ENCODE results near the gene ZSCAN10.

The ZSCAN10 gene

DNA sequence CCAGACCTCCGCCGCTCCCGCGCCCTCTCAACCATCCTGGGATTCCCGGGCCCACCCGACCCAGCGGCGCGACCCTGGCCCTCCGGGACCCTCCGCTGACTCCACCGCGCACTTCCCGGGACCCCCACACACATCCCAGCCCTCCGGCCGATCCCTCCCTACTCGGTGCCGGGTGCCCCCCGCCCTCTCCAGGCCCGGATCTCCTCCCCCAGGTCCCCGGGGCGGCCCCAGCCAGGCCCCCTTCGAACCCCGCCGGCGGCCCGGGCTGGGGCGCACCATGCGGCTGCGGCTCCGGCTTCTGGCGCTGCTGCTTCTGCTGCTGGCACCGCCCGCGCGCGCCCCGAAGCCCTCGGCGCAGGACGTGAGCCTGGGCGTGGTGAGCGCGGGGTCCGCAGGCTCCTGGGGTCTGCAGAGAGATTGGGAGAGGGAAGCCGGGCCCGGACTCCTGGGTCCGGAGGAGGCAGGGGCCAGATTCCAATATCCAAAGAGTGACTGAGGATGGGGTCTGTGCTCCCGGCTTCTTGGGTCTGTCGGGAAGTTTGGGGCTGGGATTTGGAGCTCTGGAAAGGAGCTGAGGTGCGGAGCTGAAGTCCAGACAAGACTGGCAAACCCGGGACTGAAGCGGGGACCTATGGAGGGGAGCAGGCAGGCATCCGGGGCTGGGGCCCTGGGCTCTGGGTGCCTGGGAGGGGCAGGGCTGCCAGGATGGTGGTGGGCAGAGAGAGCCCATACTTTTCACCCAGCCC lies 52.3 kb downstream of the ZSCAN10 start:
- DNase-seq (ENCODE audit: low spot score), result no peak

DNA sequence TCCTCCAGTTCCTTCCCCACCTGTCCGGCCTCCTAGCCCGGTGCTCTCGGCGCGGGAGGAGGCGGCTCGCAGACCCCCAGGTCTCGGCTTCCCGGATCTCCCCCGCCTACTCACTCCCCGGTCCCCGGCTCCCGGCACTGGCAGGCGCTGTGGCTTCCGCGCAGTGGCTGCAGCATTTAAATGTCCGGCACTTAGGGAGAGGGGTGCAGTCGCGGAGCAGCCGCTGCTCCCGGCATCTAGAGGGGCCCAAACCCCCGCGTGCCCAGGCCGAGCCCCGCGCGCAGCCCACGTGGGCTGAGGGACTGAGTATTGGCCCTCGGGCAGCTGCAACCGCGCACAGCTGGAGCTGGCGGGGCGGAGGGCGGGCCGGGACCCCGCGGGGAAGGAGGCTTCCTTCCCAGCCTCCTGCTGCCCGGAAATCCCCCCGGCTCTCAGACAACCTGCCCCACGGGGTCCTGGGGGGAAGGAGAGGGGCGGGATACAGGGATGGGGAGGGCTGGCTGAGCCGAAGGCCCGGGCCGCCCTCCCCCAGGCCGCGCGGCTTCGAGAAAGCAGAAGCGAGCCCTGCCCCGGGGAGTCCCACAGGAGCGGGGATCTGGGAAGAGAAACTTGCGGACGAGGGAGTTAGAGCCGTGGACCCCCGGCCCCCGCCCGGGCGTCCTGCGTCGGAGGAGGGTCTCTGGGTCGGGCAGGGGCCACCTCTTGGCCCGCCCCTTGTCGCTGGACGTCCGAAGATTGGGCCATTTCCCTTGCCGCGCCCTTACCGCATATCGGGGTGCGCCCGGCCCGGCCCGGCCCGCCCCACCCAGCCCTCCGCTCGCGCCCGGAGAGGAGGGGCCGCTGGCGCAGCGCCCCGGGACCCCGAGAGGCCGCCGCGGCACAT lies 53.1 kb downstream of the ZSCAN10 start, which contains the start of gene MMP25:
Gene MMP25 (plus strand): TSS at position 804 of the 883 bp plus-strand sequence. CDS start 357 bp downstream, outside the sequence.
- DNase-seq (ENCODE audit: low spot score), result no peak

DNA sequence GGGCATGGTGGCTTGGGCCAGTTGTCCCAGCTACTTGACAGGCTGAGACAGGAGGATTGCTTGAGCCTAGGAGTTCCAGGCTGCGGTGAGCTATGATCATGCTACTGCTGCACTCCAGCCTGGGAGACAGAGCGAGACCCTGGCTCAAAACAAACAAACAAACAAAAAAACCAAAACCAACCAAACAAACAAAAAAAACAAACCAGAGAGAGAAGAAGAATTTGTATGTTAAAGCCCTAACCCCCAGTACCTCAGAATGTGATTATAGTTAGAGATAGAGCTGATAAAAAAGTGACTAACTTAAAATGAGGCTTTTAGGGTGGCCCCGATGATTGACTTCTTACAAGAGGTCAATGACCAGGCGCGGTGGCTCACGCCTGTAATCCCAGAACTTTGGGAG lies 54.4 kb downstream of the ZSCAN10 start:
- no peak for DNase-seq (ENCODE audit: low spot score)

DNA sequence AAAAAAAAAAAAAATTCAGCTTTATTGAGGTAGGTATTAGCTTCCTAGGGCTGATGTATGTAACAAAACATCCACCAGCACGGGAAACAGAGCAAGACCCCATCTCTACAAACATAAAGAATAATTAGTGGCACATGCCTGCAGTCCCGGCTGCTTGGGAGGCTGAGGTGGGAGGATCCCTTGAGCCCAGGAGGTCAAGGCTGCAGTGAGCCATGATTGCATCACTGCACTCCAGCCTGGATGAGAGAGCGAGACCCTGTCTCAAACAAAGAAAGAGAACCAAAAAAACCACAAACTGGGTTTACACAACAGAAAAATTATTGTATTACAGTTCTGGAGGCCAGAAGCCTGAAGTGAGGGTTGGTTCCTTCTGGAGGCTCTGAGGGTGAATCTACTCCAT lies 56.7 kb downstream of the ZSCAN10 start:
- no peak for DNase-seq (ENCODE audit: low spot score)

DNA sequence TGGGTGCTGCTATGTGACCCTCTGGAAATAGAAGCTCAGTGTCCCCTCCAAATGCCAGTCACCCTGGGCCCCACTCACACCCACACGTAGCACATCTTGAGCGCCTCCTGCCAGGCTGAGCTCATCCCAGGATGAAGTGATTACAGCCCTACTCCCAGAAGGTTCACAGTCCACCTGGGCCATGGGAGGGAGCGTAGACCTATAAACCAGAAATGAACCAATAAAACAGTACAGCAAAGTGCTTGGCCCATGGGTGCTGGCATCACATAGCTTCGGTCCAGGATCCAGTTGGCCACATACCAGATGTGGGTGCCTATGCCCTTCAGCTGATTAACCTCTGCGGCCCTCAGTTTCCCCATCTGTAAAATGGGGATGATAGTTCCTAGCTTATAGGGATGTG lies 60.2 kb downstream of the ZSCAN10 start:
- DNase-seq (ENCODE audit: low spot score), result no peak

Data from left forelimb (tissue), 1 donor.